ENCODE measurements around the gene NCAPD3.
"Not testable (repeated sequence)": the region's sequence is repeated elsewhere in the genome, so short reads cannot be mapped to it uniquely, and the experiment has no call there.

NCAPD3 gene

GRCh38 chr11:134223836-134224709, at the start of gene NCAPD3, which contains the start of gene VPS26B:
TSS of gene NCAPD3 (minus strand) at chr11:134223967. CDS start at chr11:134223926, 41 bp downstream.
TSS of gene VPS26B (plus strand) at chr11:134224671. CDS start at chr11:134225123, 452 bp downstream.
- DNase-seq (ENCODE audit: insufficient read length, low spot score): peak; percentile 83
- FAIRE-seq: peak; percentile 97

GRCh38 chr11:134273317-134273712, 49.5 kb upstream of the NCAPD3 start:
- FAIRE-seq: no peak
- no peak for DNase-seq (ENCODE audit: insufficient read length, low spot score)

- no peak for DNase-seq (ENCODE audit: insufficient read length, low spot score)
- FAIRE-seq: no peak
These were observed 48.9 kb upstream of the NCAPD3 start for GRCh38 chr11:134272381-134273316.

GRCh38 chr11:134271978-134272377, 48.2 kb upstream of the NCAPD3 start:
- FAIRE-seq: no peak
- no peak for DNase-seq (ENCODE audit: insufficient read length, low spot score)

- DNase-seq (ENCODE audit: insufficient read length, low spot score): no peak
- FAIRE-seq: no peak
These were observed 46.5 kb upstream of the NCAPD3 start for GRCh38 chr11:134270250-134270714.

- DNase-seq (ENCODE audit: insufficient read length, low spot score) (no peak), FAIRE-seq (no peak)
These were observed 44.2 kb upstream of the NCAPD3 start for GRCh38 chr11:134267966-134268365.

GRCh38 chr11:134267461-134267860, 43.7 kb upstream of the NCAPD3 start:
- no peak for FAIRE-seq
- DNase-seq (ENCODE audit: insufficient read length, low spot score): no peak

- DNase-seq (ENCODE audit: insufficient read length, low spot score) (no peak), FAIRE-seq (no peak)
These were observed 43.1 kb upstream of the NCAPD3 start for GRCh38 chr11:134266841-134267251.

GRCh38 chr11:134266440-134266839, 42.7 kb upstream of the NCAPD3 start:
- DNase-seq (ENCODE audit: insufficient read length, low spot score) (no peak), FAIRE-seq (no peak)

- FAIRE-seq (no peak), DNase-seq (ENCODE audit: insufficient read length, low spot score) (no peak)
These were observed 41.4 kb upstream of the NCAPD3 start for GRCh38 chr11:134264966-134265764.

- no peak for DNase-seq (ENCODE audit: insufficient read length, low spot score)
- FAIRE-seq: no peak
These were observed 38.1 kb upstream of the NCAPD3 start for GRCh38 chr11:134261626-134262488.

- FAIRE-seq: no peak
- no peak for DNase-seq (ENCODE audit: insufficient read length, low spot score)
These were observed 37.2 kb upstream of the NCAPD3 start for GRCh38 chr11:134260983-134261382.

GRCh38 chr11:134260503-134260902, 36.7 kb upstream of the NCAPD3 start:
- FAIRE-seq (no peak), DNase-seq (ENCODE audit: insufficient read length, low spot score) (no peak)

GRCh38 chr11:134258577-134258976, 34.8 kb upstream of the NCAPD3 start:
- no peak for DNase-seq (ENCODE audit: insufficient read length, low spot score)
- FAIRE-seq: no peak

- no peak for FAIRE-seq
These were observed 33.3 kb upstream of the NCAPD3 start for GRCh38 chr11:134257101-134257500.

GRCh38 chr11:134255184-134255561, 31.4 kb upstream of the NCAPD3 start:
- not testable (repeated sequence) for DNase-seq (ENCODE audit: insufficient read length, low spot score); FAIRE-seq

More at GRCh38 chr11:134257101-134257500, 33.3 kb upstream of the NCAPD3 start:
- no peak for DNase-seq (ENCODE audit: insufficient read length, low spot score)

- DNase-seq (ENCODE audit: insufficient read length, low spot score) (no peak), FAIRE-seq (no peak)
These were observed 30.8 kb upstream of the NCAPD3 start for GRCh38 chr11:134254433-134255183.

- DNase-seq (ENCODE audit: insufficient read length, low spot score) (peak; percentile 95), FAIRE-seq (peak; percentile 92)
These were observed 29.6 kb upstream of the NCAPD3 start, which contains the start of the genes ACAD8 and THYN1 for GRCh38 chr11:134253188-134253993. TSS of gene ACAD8 (plus strand) at chr11:134253568. CDS start at chr11:134253601, 33 bp downstream. TSS of gene THYN1 (minus strand) at chr11:134253352. CDS start at chr11:134252882, 470 bp downstream.
